IMR-90 (cell line): ENCODE measurements around the gene PPIA. TPM values are rescaled to one million over a fixed set of nuclear protein-coding genes. Genes with fewer than 3 reads are reported as not detected.

Experiments
- ATAC-seq: fragments of 200-7000 bp; cut with Tn5 transposase; 2 replicates; pipeline ENCODE4 v1.9.1; 2020; ENCODE audit warnings: low read depth, mild to moderate bottlenecking, moderate library complexity
- BruUV-seq: library from RNA; stranded (reverse); fragments of 400-500 nt; replicated peaks from 2 replicates; lab custom pipeline; 2021; lab: Mats Ljungman, UMichigan
- CTCF ChIA-PET: fragments of 300-600 bp; formaldehyde crosslinking; extraction: SDS; loops from one replicate; lab custom pipeline; 2021; ENCODE audit warnings: antibody characterized with exemption; lab: Yijun Ruan, JAX
- POLR2A ChIA-PET: fragments of 300-600 bp; sonication (Branson Sonifier 250); formaldehyde crosslinking; loops from one replicate; lab custom pipeline; 2022; ENCODE audit warnings: antibody characterized with exemption; ENCODE audit not compliant: unreplicated experiment; lab: Charles Lee
- DNase-seq: peaks from one replicate; pipeline ENCODE4 v3.0.0; 2013
- H2AFZ ChIP-seq: replicated peaks from 2 replicates; pipeline ENCODE3; 2013; ENCODE audit warnings: low read length, mild to moderate bottlenecking; ENCODE audit not compliant: poor library complexity
- H2AK5ac ChIP-seq: 2 replicates; pipeline ENCODE4 v1.6.1; 2013; ENCODE audit warnings: low read depth, low read length, inconsistent platforms
- H2AK9ac ChIP-seq: replicated peaks from 2 replicates; pipeline ENCODE3; 2013; ENCODE audit warnings: mild to moderate bottlenecking, low read depth, low read length, moderate library complexity; ENCODE audit not compliant: poor library complexity
- H2BK120ac ChIP-seq: 2 replicates; pipeline ENCODE4 v1.6.1; 2013; ENCODE audit warnings: low read depth, low read length, inconsistent platforms
- H2BK15ac ChIP-seq: 3 replicates; pipeline ENCODE4 v1.6.1; 2013; ENCODE audit warnings: low read depth, low read length, inconsistent platforms
- H2BK20ac ChIP-seq: 2 replicates; pipeline ENCODE4 v1.6.1; 2013; ENCODE audit warnings: low read depth, mild to moderate bottlenecking, inconsistent platforms, low read length, moderate library complexity
- H2BK5ac ChIP-seq: 2 replicates; pipeline ENCODE4 v1.6.1; 2013; ENCODE audit warnings: mild to moderate bottlenecking, low read depth, low read length, inconsistent platforms; ENCODE audit not compliant: poor library complexity, severe bottlenecking
- H3K14ac ChIP-seq: replicated peaks from 2 replicates; pipeline ENCODE4 v1.6.1; 2013; ENCODE audit warnings: low read depth, low read length, inconsistent platforms
- H3K18ac ChIP-seq: 2 replicates; pipeline ENCODE4 v1.6.1; 2013; ENCODE audit warnings: low read depth, low read length, control low read depth
- H3K23ac ChIP-seq: 2 replicates; pipeline ENCODE4 v1.6.1; 2013; ENCODE audit warnings: low read depth, low read length, inconsistent platforms
- H3K27ac ChIP-seq: 2 replicates; pipeline ENCODE4 v1.5.1; 2013; ENCODE audit warnings: mild to moderate bottlenecking, control low read depth, low read length; ENCODE audit not compliant: insufficient read depth
- H3K27me3 ChIP-seq: 2 replicates; pipeline ENCODE4 v1.6.1; 2013; ENCODE audit warnings: low read length; ENCODE audit not compliant: control insufficient read depth, insufficient read depth
- H3K36me3 ChIP-seq: 2 replicates; pipeline ENCODE4 v1.6.1; 2013; ENCODE audit warnings: low read length, mixed read lengths; ENCODE audit not compliant: control insufficient read depth, insufficient read depth
- H3K4ac ChIP-seq: 2 replicates; pipeline ENCODE4 v1.6.1; 2013; ENCODE audit warnings: low read depth, low read length, inconsistent platforms
- H3K4me1 ChIP-seq: 2 replicates; pipeline ENCODE4 v1.6.1; 2013; ENCODE audit warnings: low read length, mixed read lengths; ENCODE audit not compliant: control insufficient read depth, insufficient read depth
- H3K4me2 ChIP-seq: 2 replicates; pipeline ENCODE4 v1.6.1; 2013; ENCODE audit warnings: low read depth, mild to moderate bottlenecking, control low read depth, low read length, moderate library complexity
- H3K4me3 ChIP-seq: 2 replicates; pipeline ENCODE4 v1.5.1; 2013; ENCODE audit warnings: low read depth, mild to moderate bottlenecking, control low read depth, low read length, moderate library complexity; ENCODE audit not compliant: insufficient read depth
- H3K56ac ChIP-seq: 2 replicates; pipeline ENCODE4 v1.6.1; 2013; ENCODE audit warnings: low read length, inconsistent platforms; ENCODE audit not compliant: insufficient read depth; ENCODE audit errors: extremely low read depth
- H3K79me1 ChIP-seq, 2 experiments: 2 replicates each; pipeline ENCODE4 v1.6.1; 2013; ENCODE audit warnings: low read length in 2 of 2, inconsistent platforms in 1 of 2, low read depth in 1 of 2
- H3K9ac ChIP-seq: 2 replicates; pipeline ENCODE4 v1.6.1; 2013; ENCODE audit warnings: low read depth, low read length, control low read depth
- H3K9me1 ChIP-seq: 2 replicates; pipeline ENCODE4 v1.6.1; 2013; ENCODE audit warnings: low read length, inconsistent platforms; ENCODE audit not compliant: insufficient read depth
- H3K9me3 ChIP-seq: 2 replicates; pipeline ENCODE4 v1.6.1; 2013; ENCODE audit warnings: low read length; ENCODE audit not compliant: control insufficient read depth, insufficient read depth
- H4K20me1 ChIP-seq: 2 replicates; pipeline ENCODE4 v1.6.1; 2013; ENCODE audit warnings: low read length, inconsistent platforms; ENCODE audit not compliant: insufficient read depth
- H4K5ac ChIP-seq: 2 replicates; pipeline ENCODE4 v1.6.1; 2013; ENCODE audit warnings: mild to moderate bottlenecking, low read depth, low read length, control low read depth
- H4K8ac ChIP-seq, 2 experiments: 2 replicates each; pipeline ENCODE4 v1.6.1; 2013; ENCODE audit warnings: low read depth in 2 of 2, low read length in 2 of 2, control low read depth in 1 of 2, inconsistent platforms in 1 of 2
- H4K91ac ChIP-seq: 2 replicates; pipeline ENCODE4 v1.6.1; 2013; ENCODE audit warnings: low read depth, low read length, inconsistent platforms; ENCODE audit not compliant: insufficient read depth
- BHLHE40 ChIP-seq: fragments of 150-350 bp; IDR thresholded peaks from 2 replicates; pipeline ENCODE4 v1.6.1; 2016; ENCODE audit warnings: mild to moderate bottlenecking, low read depth, low read length
- CEBPB ChIP-seq: IDR thresholded peaks from 2 replicates; pipeline ENCODE4 v1.6.1; 2012; ENCODE audit warnings: low read depth, low read length, improper control_type of control experiment
- CHD1 ChIP-seq: IDR thresholded peaks from 2 replicates; pipeline ENCODE4 v1.6.1; 2012; ENCODE audit warnings: low read depth, low read length, improper control_type of control experiment
- FOS ChIP-seq: fragments of 150-350 bp; IDR thresholded peaks from 2 replicates; pipeline ENCODE4 v1.6.1; 2016; ENCODE audit warnings: low read depth, low read length
- MAFK ChIP-seq: IDR thresholded peaks from 2 replicates; pipeline ENCODE4 v1.6.1; 2012; ENCODE audit warnings: low read depth, low read length, improper control_type of control experiment
- MAZ ChIP-seq: IDR thresholded peaks from 2 replicates; pipeline ENCODE4 v1.6.1; 2012; ENCODE audit warnings: low read depth, mild to moderate bottlenecking, low read length, improper control_type of control experiment, moderate library complexity, borderline replicate concordance
- MXI1 ChIP-seq: IDR thresholded peaks from 2 replicates; pipeline ENCODE4 v1.6.1; 2012; ENCODE audit warnings: low read depth, mild to moderate bottlenecking, low read length, moderate library complexity, borderline replicate concordance
- NFE2L2 ChIP-seq: fragments of 150-350 bp; IDR thresholded peaks from 2 replicates; pipeline ENCODE4 v1.6.1; 2016; ENCODE audit warnings: low read depth, mild to moderate bottlenecking, low read length
- POLR2A ChIP-seq: IDR thresholded peaks from 2 replicates; pipeline ENCODE4 v1.6.1; 2012; ENCODE audit warnings: mild to moderate bottlenecking, low read depth, low read length
- RAD21 ChIP-seq: IDR thresholded peaks from 2 replicates; pipeline ENCODE4 v1.6.1; 2012; ENCODE audit warnings: low read length, improper control_type of control experiment
- RCOR1 ChIP-seq: IDR thresholded peaks from 2 replicates; pipeline ENCODE4 v1.6.1; 2012; ENCODE audit warnings: mild to moderate bottlenecking, low read length, improper control_type of control experiment; ENCODE audit not compliant: insufficient replicate concordance
- RFX5 ChIP-seq: IDR thresholded peaks from 2 replicates; pipeline ENCODE4 v1.8.0; 2012; ENCODE audit warnings: low read depth, mild to moderate bottlenecking, low read length, moderate library complexity
- SMC3 ChIP-seq: fragments of 150-350 bp; IDR thresholded peaks from 2 replicates; pipeline ENCODE4 v1.6.1; 2016; ENCODE audit warnings: low read depth, mild to moderate bottlenecking, antibody characterized with exemption, low read length, moderate library complexity
- dilution Hi-C: fragments of 300-500 bp; cut with HindIII; formaldehyde crosslinking; loops from one replicate; pipeline ENCODE4 v1.14.3; 2018; ENCODE audit warnings: low sequenced_read_pairs; ENCODE audit not compliant: unreplicated experiment
- in situ Hi-C: fragments of 300-500 bp; cut with MboI; formaldehyde crosslinking; loops from 3 replicates; pipeline ENCODE4 v1.14.3; 2019; ENCODE audit warnings: low sequenced_read_pairs, inconsistent platforms, mixed read lengths
- intact Hi-C: fragments of 100-400 bp; cut with micrococcal nuclease; formaldehyde crosslinking; loops from 2 replicates; pipeline ENCODE4 v1.10.0; 2022
- polyA plus RNA-seq, 3 experiments: library from polyadenylated mRNA; depleted of rRNA; stranded (reverse); fragments of >200 nt; gene quantifications; 2 replicates each; pipeline ENCODE4 v1.2.3, GENCODE V29; 2012; ENCODE audit warnings: low replicate concordance in 1 of 3
- total RNA-seq: library from RNA; depleted of rRNA; stranded (reverse); fragments of >200 nt; gene quantifications from 2 replicates; pipeline ENCODE4 v1.2.3, GENCODE V29; 2012
- TF ChIP-seq, protein P1 (sequence below): fragments of 150-350 bp; IDR thresholded peaks from 2 replicates; pipeline ENCODE4 v1.6.1; 2016; ENCODE audit warnings: low read depth, mild to moderate bottlenecking, low read length, moderate library complexity, borderline replicate concordance
- TF ChIP-seq, protein P2 (sequence below): conservative IDR thresholded peaks from 2 replicates; pipeline ENCODE4 v1.5.1; 2012; ENCODE audit warnings: mild to moderate bottlenecking, low read depth, low read length, improper control_type of control experiment
- TF ChIP-seq, protein P3 (sequence below): fragments of 150-350 bp; IDR thresholded peaks from 2 replicates; pipeline ENCODE4 v1.6.1; 2017; ENCODE audit warnings: mild to moderate bottlenecking, antibody characterized with exemption, low read length, low read depth

The PPIA gene
- total and polyA plus RNA-seq, 2 of the 4 experiments (the other 2 are of a cell fraction): 3,396 to 4,883 TPM

DNA sequence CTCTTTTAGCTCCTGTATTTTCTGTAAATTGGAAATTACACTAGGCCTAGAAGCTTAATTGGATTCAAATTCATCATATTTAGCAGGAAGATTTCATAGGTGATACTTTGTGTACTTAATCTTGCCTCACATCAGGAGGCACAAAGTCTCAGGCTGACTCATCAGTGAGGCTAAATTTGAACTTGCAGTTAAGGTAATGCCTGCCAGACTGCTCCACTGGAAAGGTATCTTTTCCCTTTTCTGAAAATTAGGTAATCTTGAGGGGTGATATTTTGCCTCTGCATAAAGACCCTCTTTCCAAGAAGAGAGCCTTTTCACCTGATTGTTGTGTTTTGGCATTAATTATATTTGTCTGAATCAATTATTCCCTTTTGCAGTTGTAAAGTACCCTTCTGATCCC lies 14.6 kb downstream of the PPIA start:
- Histone ChIP-seq H2AFZ (no peak overlapping the region), H3K27ac (no peak overlapping the region), H3K4me1 (no peaks in the 10 kb centered on the region), H3K36me3 (no peaks in the 10 kb centered on the region), H4K91ac (no peak overlapping the region), H2BK120ac (no peak overlapping the region), H3K9me3 (no peaks in the 10 kb centered on the region), H4K8ac (no peak overlapping the region), H2AK5ac (no peak overlapping the region), H3K4me2 (no peak overlapping the region), H3K56ac (no peak overlapping the region), H3K14ac (no peak overlapping the region), H3K4me3 (no peak overlapping the region), H2AK9ac (no peak overlapping the region), H4K5ac (no peak overlapping the region), H3K79me1 (no peaks in the 10 kb centered on the region), H3K23ac (no peak overlapping the region), H3K9ac (no peak overlapping the region), H3K18ac (no peak overlapping the region), H2BK20ac (no peak overlapping the region), H4K20me1 (no peaks in the 10 kb centered on the region), H3K4ac (no peak overlapping the region), H2BK15ac (no peak overlapping the region), H3K27me3 (no peaks in the 10 kb centered on the region), H2BK5ac (no peak overlapping the region), H3K9me1 (0 out of 2 replicates have a peak, but pooled peaks cover 3% of the 10 kb centered on the region)
- TF ChIP-seq POLR2A (no peak), MXI1 (no peak), CEBPB (no peak), SMC3 (no peak), CHD1 (no peak), BHLHE40 (no peak), RAD21 (no peak), MAZ (no peak), RCOR1 (no peak), RFX5 (no peak), MAFK (no peak), FOS (no peak), NFE2L2 (no peak)
- TF ChIP-seq, protein P1, sequence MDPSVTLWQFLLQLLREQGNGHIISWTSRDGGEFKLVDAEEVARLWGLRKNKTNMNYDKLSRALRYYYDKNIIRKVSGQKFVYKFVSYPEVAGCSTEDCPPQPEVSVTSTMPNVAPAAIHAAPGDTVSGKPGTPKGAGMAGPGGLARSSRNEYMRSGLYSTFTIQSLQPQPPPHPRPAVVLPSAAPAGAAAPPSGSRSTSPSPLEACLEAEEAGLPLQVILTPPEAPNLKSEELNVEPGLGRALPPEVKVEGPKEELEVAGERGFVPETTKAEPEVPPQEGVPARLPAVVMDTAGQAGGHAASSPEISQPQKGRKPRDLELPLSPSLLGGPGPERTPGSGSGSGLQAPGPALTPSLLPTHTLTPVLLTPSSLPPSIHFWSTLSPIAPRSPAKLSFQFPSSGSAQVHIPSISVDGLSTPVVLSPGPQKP: no peak
- TF ChIP-seq, protein P2, sequence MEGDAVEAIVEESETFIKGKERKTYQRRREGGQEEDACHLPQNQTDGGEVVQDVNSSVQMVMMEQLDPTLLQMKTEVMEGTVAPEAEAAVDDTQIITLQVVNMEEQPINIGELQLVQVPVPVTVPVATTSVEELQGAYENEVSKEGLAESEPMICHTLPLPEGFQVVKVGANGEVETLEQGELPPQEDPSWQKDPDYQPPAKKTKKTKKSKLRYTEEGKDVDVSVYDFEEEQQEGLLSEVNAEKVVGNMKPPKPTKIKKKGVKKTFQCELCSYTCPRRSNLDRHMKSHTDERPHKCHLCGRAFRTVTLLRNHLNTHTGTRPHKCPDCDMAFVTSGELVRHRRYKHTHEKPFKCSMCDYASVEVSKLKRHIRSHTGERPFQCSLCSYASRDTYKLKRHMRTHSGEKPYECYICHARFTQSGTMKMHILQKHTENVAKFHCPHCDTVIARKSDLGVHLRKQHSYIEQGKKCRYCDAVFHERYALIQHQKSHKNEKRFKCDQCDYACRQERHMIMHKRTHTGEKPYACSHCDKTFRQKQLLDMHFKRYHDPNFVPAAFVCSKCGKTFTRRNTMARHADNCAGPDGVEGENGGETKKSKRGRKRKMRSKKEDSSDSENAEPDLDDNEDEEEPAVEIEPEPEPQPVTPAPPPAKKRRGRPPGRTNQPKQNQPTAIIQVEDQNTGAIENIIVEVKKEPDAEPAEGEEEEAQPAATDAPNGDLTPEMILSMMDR: no peak
- TF ChIP-seq, protein P3, sequence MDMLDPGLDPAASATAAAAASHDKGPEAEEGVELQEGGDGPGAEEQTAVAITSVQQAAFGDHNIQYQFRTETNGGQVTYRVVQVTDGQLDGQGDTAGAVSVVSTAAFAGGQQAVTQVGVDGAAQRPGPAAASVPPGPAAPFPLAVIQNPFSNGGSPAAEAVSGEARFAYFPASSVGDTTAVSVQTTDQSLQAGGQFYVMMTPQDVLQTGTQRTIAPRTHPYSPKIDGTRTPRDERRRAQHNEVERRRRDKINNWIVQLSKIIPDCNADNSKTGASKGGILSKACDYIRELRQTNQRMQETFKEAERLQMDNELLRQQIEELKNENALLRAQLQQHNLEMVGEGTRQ: no peak
- BruUV-seq: no TSS peak
- POLR2A ChIA-PET: no interaction called here
- intact Hi-C loops (no loop called here), dilution Hi-C loops (no loop called here), in situ Hi-C loops (no loop called here)
- CTCF ChIA-PET: no interaction called here
- no peak for ATAC-seq
- DNase-seq: no peak
